CD4-positive, alpha-beta T cell treated with Interleukin-12 subunit alpha and Interleukin-12 subunit beta, for 1 hour (primary cell): ENCODE measurements around the gene ALLC.

Experiments used
- DNase-seq: peaks from one replicate; pipeline ENCODE4 v3.0.0-alpha.2; 2020

The ALLC gene

DNA sequence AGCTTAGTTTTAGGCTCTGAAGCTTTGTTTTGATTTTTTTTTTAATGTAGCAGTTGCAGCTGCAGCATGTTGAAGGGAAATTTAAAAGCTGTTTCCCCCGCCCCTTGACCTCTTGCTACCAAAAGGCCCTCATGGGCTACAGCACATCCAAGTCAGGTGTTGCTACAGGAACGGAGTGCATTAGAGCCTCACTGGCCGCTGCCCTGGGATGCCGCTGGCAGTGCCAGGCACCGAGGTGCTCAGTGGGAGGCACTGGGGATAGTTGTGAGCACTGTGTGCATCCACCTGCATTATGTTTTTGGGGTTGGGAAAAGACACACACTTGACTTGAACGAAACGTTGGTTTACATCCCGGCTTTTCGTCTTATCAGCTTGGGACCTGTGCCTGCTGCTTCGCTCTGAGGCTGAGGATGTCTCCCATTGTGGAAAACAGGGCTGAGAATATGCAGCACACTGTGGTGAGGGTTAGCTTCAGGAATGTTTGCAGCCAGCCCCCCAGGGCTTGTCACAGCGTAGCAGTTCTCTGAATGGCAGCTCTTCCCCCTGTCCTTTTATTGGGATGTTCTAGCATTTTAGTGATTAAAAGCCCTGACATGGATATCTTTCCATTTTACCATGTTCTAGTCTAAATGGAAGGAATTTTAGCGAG is 69.5 kb downstream of the ALLC start:
- no peak for DNase-seq

DNA sequence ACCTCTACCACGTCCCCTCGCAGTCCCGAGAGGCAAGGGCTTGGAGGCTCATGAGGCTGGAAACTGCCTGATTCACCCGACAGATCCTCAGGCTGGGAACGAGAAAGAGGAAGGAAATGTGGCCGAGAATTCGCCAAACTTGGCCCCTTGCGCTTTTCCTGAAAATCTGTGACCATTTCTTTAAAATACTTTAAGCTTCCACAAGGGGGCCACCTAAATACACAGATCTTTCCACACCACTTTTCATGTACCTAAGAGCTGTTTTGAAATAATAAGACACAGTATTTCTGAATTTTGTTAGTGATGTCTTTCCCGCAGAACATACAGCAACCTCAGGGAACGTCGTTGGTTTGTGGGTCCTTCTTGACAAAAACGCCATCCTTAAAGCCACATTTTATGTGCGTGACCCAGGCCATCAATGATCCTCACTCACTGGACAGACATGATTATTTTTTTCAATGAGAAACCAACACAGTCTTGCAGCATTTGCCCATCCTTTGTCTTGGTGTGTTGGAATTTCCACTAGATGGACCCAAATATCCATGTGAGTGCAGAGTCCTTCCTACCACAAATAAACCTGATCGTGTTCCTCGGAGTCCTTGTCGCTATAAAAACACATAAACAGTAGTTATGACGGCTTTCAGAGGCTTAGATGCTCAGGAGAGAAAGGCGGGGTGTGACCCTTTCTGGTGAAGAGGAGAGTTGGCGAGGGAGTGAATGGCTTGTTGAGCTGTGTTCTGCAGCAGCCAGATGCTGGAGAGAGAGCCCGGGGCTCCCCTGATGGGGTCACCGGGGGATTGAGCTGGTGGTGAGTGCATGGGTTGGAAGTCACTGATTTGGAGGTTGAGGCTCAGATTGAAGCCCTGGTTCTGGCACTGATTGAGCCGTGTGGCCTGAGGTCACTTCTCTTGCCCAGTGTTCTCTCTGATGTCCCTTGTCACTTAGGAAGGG is 70.4 kb downstream of the ALLC start:
- DNase-seq, result no peak

DNA sequence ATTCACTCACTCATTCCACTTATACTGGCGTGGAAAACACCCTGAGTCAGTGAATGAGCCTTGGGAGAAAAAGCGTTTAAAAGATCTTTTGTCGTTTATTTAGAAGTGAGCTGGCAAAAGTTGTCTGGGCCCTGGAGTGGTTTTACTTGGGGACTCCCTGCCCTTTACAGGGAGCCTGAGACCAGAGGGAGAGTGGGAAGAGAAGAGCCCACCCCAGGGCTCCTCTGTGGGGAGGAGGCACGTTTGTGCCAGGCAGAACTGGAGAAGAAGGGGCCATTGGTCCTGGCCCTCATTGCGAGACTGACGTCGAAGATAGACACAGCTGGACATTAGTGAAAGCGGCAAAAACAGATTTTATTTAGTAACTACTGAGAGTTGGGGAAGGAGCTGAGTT is 71.1 kb downstream of the ALLC start:
- no peak for DNase-seq

- DNase-seq, result no peak
These were observed 71.8 kb downstream of the ALLC start for GRCh38 chr2:3729786-3730185.

- no peak for DNase-seq
These were observed 72.6 kb downstream of the ALLC start for GRCh38 chr2:3730646-3731045.

- no peak for DNase-seq
These were observed 73.8 kb downstream of the ALLC start for GRCh38 chr2:3731829-3732228.

- DNase-seq, result no peak
These were observed 78.1 kb downstream of the ALLC start for GRCh38 chr2:3736112-3736511.

DNA sequence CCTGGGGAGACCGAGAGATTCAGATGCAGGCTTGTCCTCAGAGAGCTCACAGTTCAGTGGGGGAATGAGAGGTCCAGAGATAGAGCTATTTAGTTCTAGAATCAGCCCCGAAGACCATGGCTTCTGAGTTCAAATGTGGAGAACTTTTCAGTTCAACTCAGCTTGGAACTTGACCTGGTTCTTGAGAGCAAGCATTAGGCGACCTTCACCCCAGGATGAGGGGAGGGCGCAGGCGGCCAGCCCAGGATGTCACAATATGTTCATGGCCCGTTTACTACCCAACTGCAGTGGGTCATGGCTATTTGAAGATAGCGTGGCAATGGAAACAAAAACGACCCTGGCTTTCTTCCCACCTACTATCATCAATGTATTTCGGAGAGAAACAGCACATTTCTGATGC is 79.1 kb downstream of the ALLC start:
- no peak for DNase-seq

GRCh38 chr2:3738454-3738853 is 80.5 kb downstream of the ALLC start:
- no peak for DNase-seq

DNA sequence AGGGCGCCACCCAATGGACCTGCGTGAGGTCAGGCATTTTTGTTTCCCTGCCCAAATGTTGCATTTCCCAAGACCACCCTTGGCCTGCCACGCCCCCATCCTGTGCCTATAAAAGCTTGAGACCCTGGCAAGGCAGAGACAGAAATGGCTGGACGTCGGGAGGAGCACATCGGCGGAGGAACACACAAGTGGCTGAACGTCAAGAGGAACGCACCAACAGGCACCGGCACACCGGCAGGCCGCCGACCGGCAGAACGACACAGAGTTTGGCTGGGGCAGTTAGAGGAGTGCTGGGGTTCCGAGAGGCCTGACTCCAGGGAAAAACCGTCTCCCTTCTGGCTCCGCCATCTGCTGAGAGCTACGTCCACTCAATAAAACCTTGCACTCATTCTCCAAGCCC is 81.3 kb downstream of the ALLC start:
- no peak for DNase-seq

DNA sequence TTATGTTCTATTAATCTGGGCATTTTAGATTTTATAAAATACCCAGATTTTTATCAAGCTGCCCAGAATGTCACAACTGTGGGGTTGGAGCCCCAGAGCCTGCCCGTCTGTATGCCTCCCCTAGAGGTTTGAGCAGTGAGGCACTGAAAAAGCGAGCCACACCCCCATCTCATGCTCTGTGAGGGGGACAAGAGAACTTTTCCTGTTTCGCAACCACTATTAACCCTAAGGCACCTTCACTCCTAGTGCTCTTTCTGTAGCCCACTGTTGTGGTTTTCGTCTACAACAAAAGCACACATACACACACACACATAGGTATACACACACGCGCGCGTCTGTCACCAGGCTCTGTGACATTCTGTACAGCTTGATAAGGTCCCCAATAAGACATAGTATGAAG is 83.4 kb downstream of the ALLC start:
- DNase-seq, result no peak

DNA sequence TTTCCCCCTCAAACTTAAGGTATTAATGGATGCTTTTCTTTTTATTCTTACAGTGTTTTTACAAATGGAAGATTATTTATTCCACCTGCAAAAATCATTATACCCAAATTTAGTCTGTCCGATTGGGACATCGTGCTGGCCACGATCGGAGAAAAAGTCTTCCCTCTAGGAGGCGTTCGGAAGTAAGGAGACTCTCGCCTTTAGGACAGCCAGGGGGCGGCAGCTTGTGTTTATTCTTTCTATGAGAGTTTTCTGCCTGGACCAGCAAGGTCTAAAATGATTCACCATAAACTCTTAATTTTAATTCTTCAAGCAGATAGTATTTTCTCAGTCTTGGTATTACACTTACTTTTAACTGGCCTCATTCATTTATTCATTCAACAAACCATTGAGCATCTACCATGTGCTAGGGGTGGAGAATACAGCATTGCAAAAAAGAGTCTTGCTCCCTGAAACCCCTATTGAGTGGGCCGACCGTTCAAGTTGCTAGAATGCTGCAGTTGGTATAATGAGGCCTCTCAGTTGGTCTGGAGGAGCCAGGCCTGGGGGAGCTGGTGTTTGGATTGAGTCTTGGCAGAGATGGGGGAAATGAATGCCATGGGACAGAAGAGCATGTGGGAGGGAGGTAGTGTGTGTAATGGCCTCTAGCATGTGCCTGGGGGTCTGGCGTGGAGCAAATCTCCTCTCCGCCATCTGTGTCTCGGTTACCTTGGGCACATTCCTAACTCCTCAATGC is 84.0 kb downstream of the ALLC start:
- no peak for DNase-seq

DNA sequence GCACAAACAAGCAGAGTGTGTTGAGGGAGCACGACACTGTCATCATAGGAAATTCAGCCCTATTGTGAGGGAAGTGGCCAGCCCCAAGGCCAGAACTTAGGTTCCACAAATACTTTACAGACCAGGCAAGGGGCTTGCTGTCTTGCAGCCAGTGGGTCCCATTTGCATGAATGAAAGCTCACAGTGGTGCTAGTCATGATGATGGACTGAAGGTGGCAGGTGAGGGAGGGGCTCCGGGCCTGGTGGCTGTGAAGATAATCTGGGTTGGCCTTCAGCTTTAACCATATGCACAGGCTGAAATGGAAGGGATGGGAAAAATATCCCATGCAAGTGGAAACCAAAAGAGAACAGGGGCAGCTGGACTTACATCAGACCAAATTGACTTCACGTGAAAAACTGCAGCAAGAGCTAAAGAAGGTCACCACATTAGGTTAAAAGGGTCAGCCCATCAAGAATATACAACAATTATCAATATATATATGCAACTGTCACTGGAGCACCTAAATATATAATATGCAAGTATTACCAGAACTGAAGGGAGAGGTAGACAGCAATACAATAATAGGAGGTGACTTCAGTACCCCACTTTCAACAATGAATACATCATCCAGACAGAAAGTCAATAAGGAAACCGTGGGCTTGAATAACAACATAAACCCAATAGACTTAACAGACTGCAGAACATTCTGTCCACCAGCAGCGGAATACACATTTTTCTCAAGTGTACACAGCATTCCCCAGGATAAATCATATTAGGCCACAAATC is 84.9 kb downstream of the ALLC start:
- no peak for DNase-seq

DNA sequence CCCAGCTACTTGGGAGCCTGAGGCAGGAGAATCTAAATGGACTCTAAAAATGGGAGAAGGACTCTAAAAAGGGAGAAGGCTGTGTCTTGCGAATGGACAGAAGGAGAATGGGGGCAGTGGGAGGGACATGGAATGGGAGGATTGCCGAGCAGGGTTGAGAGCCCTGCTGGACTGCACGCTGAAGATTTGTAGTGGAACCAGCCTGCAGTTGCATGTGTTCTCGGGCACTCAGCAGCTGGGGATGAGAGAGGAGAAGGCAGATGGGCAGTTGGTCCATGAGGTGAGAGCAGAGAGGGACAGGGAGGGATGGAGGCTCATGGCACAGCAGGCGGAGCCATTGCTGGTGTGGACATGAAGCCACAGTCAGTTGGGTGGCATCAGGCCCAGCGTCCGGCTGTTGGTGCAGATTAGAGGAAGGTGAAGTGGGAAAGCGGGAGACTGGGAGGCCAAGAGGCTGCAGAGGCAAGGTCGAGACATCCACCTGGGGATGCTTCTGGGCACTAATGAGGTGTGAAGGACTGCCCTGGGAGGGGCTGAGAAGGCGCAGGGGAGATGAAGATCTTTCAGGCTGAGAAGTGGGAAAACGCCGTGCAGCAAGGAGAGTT is 86.1 kb downstream of the ALLC start:
- no peak for DNase-seq

DNA sequence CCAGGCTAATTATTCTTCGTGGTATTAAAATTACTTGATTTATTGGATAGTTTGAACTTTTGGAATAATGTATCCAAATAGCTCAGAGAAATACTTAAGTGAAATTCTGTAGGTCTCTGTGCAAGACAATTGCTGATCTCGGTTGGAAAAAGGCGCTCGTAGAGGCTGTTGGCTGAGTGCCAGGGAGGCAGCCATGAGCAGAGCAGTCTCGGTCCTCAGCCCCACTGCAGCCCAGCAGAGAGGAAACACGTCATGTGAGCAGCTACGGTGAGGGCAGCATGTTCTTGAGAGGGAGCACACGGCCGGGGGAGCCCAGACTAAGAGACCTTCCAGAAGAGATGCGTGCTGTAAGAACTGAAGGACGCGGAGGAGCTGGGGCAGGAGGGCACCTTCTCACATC is 87.9 kb downstream of the ALLC start:
- no peak for DNase-seq

DNA sequence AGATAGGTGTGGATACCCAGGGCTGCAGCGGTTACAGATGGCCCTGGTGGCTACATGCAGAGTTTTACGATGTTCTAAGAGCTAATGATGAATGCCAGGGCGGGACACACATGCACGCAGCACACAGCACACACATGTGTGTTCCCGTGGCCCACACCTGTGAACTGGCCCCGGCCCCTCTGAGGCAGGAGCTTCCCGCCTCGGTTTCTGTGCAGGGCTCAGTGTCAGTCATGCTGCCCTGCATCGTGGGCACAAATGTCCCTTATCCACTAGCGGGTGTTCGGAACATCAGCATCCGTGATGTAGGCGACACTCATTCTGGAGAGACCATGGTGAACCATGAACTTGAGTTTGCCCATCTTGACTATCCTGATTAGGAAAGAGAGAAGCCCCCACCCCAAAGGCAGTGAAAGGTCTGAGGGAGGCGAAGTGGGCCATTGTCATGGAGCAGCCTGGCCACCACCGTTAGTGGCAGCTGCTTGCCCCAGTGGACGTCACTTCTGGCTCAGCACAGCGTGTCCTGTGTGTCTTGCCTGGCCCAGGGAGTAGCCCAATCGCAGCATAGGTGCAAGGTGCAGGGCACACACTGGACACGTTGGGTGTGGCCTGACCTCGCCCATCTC is 89.1 kb downstream of the ALLC start:
- DNase-seq, result no peak

DNA sequence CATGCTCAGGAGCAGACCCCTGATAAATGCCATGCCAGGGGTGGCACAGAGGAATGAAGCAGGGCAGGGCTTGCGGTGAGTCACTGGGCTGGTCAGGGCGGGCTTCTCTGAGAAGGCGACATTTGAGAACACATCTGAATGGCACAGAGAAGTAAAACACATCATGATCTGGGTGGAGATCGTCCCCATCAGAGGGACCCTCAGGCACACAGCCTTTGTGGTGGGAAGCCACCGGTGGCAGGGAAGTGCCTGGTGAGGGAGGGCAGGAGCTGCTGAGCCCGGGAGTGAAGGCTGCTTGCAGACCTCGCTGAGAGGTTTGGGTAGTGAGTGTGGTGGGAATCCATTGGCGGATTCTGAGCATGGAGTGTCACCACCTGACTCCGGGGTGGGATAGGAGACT is 89.8 kb downstream of the ALLC start:
- DNase-seq, result no peak

- no peak for DNase-seq
These were observed 91.2 kb downstream of the ALLC start for GRCh38 chr2:3749201-3749600.

- DNase-seq, result no peak
These were observed 93.3 kb downstream of the ALLC start for GRCh38 chr2:3751251-3751650.

- no peak for DNase-seq
These were observed 93.8 kb downstream of the ALLC start for GRCh38 chr2:3751806-3752205.
